ENCODE data around the gene NEURL1.

DNA sequence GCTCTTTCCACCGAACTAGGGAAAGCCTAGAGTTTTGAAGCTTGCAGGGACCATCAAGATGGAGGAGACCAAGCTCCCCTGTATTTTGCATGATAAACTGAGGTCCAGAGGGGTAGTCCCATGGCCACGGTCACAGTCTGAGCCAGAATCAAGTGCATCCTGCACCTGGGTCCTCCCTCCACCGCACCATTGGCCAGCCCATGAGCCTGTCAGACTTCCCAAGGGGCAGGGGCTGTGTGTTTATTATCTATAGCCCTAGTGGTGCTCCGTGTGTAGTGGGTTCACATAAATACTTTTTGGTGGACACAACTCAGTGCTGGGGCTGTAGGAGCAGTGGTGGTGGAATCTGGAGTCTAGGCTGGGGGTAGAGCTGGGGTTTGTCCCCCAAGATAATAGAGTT lies 18.1 kb upstream of the NEURL1 start:
- no peak for TF ChIP-seq CTCF (conservative IDR thresholded peaks at IDR 0.05)
- TF ChIP-seq ZFX (IDR thresholded peaks at IDR 0.05), result no peak

Measured in C4-2B (cell line).